WTC11 (cell line): ENCODE data around the gene PISD. TPM values are rescaled to one million over a fixed set of nuclear protein-coding genes. Genes with fewer than 3 reads are reported as not detected.

ENCODE experiments used
- ATAC-seq: fragments of 200-7000 bp; cut with Tn5 transposase; 2 replicates; pipeline ENCODE4 v1.10.0; 2021; ENCODE audit warnings: mild to moderate bottlenecking, moderate library complexity
- CTCF ChIA-PET: fragments of 300-600 bp; sonication (Branson Sonifier 250); formaldehyde crosslinking; loops from one replicate; lab custom pipeline; 2021; ENCODE audit warnings: antibody characterized with exemption; lab: Charles Lee
- POLR2A ChIA-PET: fragments of 350-600 bp; sonication (Branson Sonifier 250); formaldehyde crosslinking; loops from one replicate; lab custom pipeline; 2021; ENCODE audit warnings: antibody characterized with exemption; lab: Charles Lee
- DNase-seq: peaks from one replicate; pipeline ENCODE4 v3.0.0; 2021; ENCODE audit warnings: low spot score
- H3K27ac Mint-ChIP-seq: 2 replicates; pipeline ENCODE4 v1.8.0; 2021; ENCODE audit warnings: mixed read lengths
- H3K27me3 Mint-ChIP-seq: 2 replicates; pipeline ENCODE4 v1.8.0; 2021; ENCODE audit warnings: low read depth, mild to moderate bottlenecking, moderate library complexity, mixed read lengths
- H3K36me3 Mint-ChIP-seq: 2 replicates; pipeline ENCODE4 v1.8.0; 2021; ENCODE audit warnings: mixed read lengths
- H3K4me1 Mint-ChIP-seq: 2 replicates; pipeline ENCODE4 v1.8.0; 2022; ENCODE audit warnings: mixed read lengths
- H3K4me3 Mint-ChIP-seq: 2 replicates; pipeline ENCODE4 v1.8.0; 2021; ENCODE audit warnings: mild to moderate bottlenecking, moderate library complexity, mixed read lengths
- H3K9me3 Mint-ChIP-seq: 2 replicates; pipeline ENCODE4 v1.8.0; 2021; ENCODE audit warnings: mixed read lengths
- CREM ChIP-seq: sonication (generic); formaldehyde crosslinking; IDR thresholded peaks from 2 replicates; pipeline ENCODE4 v1.8.1; 2022; ENCODE audit warnings: mild to moderate bottlenecking, missing genetic modification reagents, moderate library complexity
- ESRRA ChIP-seq: sonication (generic); formaldehyde crosslinking; IDR thresholded peaks from 2 replicates; pipeline ENCODE4 v1.8.1; 2022; ENCODE audit warnings: mild to moderate bottlenecking, missing genetic modification reagents, borderline replicate concordance
- FOXP1 ChIP-seq: sonication (generic); formaldehyde crosslinking; IDR thresholded peaks from 2 replicates; pipeline ENCODE4 v1.8.0; 2022; ENCODE audit warnings: missing genetic modification reagents, mild to moderate bottlenecking, moderate library complexity, borderline replicate concordance
- FOXP4 ChIP-seq: sonication (generic); formaldehyde crosslinking; IDR thresholded peaks from 2 replicates; pipeline ENCODE4 v1.8.0; 2022; ENCODE audit warnings: mild to moderate bottlenecking, missing genetic modification reagents
- GABPB1 ChIP-seq: sonication (generic); formaldehyde crosslinking; IDR thresholded peaks from 2 replicates; pipeline ENCODE4 v1.8.1; 2023; ENCODE audit warnings: mild to moderate bottlenecking, missing genetic modification reagents
- HMGA2 ChIP-seq: fragments of 250-450 bp; sonication (Bioruptor Pico); IDR thresholded peaks from 2 replicates; pipeline ENCODE4 v1.4.0; 2021; ENCODE audit warnings: mild to moderate bottlenecking, moderate library complexity
- JAZF1 ChIP-seq: fragments of 250-450 bp; sonication (Bioruptor Pico); IDR thresholded peaks from 2 replicates; pipeline ENCODE4 v1.9.0; 2021; ENCODE audit warnings: moderate library complexity, mild to moderate bottlenecking, inconsistent platforms
- JUN ChIP-seq: sonication (generic); formaldehyde crosslinking; IDR thresholded peaks from 2 replicates; pipeline ENCODE4 v1.8.0; 2023; ENCODE audit warnings: mild to moderate bottlenecking, missing genetic modification reagents
- KAT7 ChIP-seq: sonication (generic); formaldehyde crosslinking; IDR thresholded peaks from 2 replicates; pipeline ENCODE4 v1.8.1; 2023; ENCODE audit warnings: missing genetic modification reagents, mild to moderate bottlenecking, borderline replicate concordance
- NFATC4 ChIP-seq: fragments of 250-450 bp; sonication (Bioruptor Pico); IDR thresholded peaks from 2 replicates; pipeline ENCODE4 v1.9.0; 2021; ENCODE audit warnings: mild to moderate bottlenecking
- NR2C2 ChIP-seq: sonication (generic); formaldehyde crosslinking; IDR thresholded peaks from 2 replicates; pipeline ENCODE4 v1.8.0; 2022; ENCODE audit warnings: mild to moderate bottlenecking, missing genetic modification reagents
- OVOL2 ChIP-seq: fragments of 250-450 bp; sonication (Bioruptor Pico); IDR thresholded peaks from 2 replicates; pipeline ENCODE4 v1.9.0; 2021; ENCODE audit warnings: mild to moderate bottlenecking, borderline replicate concordance
- SP1 ChIP-seq: sonication (generic); formaldehyde crosslinking; conservative IDR thresholded peaks from 2 replicates; pipeline ENCODE4 v1.8.1; 2022; ENCODE audit warnings: missing genetic modification reagents
- TEAD4 ChIP-seq: sonication (generic); formaldehyde crosslinking; IDR thresholded peaks from 2 replicates; pipeline ENCODE4 v1.8.0; 2022; ENCODE audit warnings: mild to moderate bottlenecking, missing genetic modification reagents
- TP53 ChIP-seq: sonication (generic); formaldehyde crosslinking; IDR thresholded peaks from 2 replicates; pipeline ENCODE4 v1.8.1; 2023; ENCODE audit warnings: mild to moderate bottlenecking, missing genetic modification reagents
- ZNF138 ChIP-seq: sonication (generic); formaldehyde crosslinking; conservative IDR thresholded peaks from 2 replicates; pipeline ENCODE4 v1.8.1; 2022; ENCODE audit warnings: mild to moderate bottlenecking, moderate library complexity, missing genetic modification reagents
- ZNF232 ChIP-seq: sonication (generic); formaldehyde crosslinking; IDR thresholded peaks from 2 replicates; pipeline ENCODE4 v1.8.0; 2022; ENCODE audit warnings: mild to moderate bottlenecking, missing genetic modification reagents
- ZNF263 ChIP-seq: sonication (generic); formaldehyde crosslinking; IDR thresholded peaks from 2 replicates; pipeline ENCODE4 v1.8.1; 2022; ENCODE audit warnings: low read depth, mild to moderate bottlenecking, moderate library complexity, missing genetic modification reagents
- ZNF416 ChIP-seq: fragments of 250-450 bp; sonication (Bioruptor Pico); IDR thresholded peaks from 2 replicates; pipeline ENCODE4 v1.9.0; 2021; ENCODE audit warnings: mild to moderate bottlenecking, inconsistent platforms
- total RNA-seq: library from RNA; stranded (reverse); gene quantifications from 3 replicates; pipeline ENCODE4 v1.2.3, GENCODE V29; 2021
- TF ChIP-seq, protein P1 (sequence below): fragments of 200-600 bp; IDR thresholded peaks from 2 replicates; pipeline ENCODE4 v1.8.0; 2022; ENCODE audit warnings: antibody characterized with exemption
- TF ChIP-seq, protein P2 (sequence below): sonication (generic); formaldehyde crosslinking; IDR thresholded peaks from 2 replicates; pipeline ENCODE4 v1.8.1; 2022; ENCODE audit warnings: low read depth, mild to moderate bottlenecking, moderate library complexity, missing genetic modification reagents, borderline replicate concordance
- TF ChIP-seq, protein P3 (sequence below): fragments of 250-450 bp; sonication (Bioruptor Pico); IDR thresholded peaks from 2 replicates; pipeline ENCODE4 v1.9.0; 2021; ENCODE audit warnings: mild to moderate bottlenecking

The PISD gene
- total RNA-seq, 1 experiment from 2014 or later, result 55.7 TPM

- Mint-ChIP-seq H3K27ac (no peak overlapping the region), H3K36me3 (peaks cover 4% of the 10 kb centered on the region; the same call in 1 of the 2 replicates), H3K4me3 (no peak overlapping the region), H3K4me1 (no peaks in the 10 kb centered on the region), H3K27me3 (no peaks in the 10 kb centered on the region), H3K9me3 (no peaks in the 10 kb centered on the region)
- ChIA-PET POLR2A (no interaction called here), CTCF (no interaction called here)
- ATAC-seq, result no peak
- DNase-seq, result no peak
- TF ChIP-seq ZNF138 (CRISPR knock-in tag) (no peak), NR2C2 (CRISPR knock-in tag) (no peak), FOXP1 (CRISPR knock-in tag) (no peak), TEAD4 (CRISPR knock-in tag) (no peak), SP1 (CRISPR knock-in tag) (no peak), JAZF1 (no peak), JUN (no peak), TP53 (CRISPR knock-in tag) (no peak), NFATC4 (CRISPR knock-in tag) (no peak)
- TF ChIP-seq, protein P1, sequence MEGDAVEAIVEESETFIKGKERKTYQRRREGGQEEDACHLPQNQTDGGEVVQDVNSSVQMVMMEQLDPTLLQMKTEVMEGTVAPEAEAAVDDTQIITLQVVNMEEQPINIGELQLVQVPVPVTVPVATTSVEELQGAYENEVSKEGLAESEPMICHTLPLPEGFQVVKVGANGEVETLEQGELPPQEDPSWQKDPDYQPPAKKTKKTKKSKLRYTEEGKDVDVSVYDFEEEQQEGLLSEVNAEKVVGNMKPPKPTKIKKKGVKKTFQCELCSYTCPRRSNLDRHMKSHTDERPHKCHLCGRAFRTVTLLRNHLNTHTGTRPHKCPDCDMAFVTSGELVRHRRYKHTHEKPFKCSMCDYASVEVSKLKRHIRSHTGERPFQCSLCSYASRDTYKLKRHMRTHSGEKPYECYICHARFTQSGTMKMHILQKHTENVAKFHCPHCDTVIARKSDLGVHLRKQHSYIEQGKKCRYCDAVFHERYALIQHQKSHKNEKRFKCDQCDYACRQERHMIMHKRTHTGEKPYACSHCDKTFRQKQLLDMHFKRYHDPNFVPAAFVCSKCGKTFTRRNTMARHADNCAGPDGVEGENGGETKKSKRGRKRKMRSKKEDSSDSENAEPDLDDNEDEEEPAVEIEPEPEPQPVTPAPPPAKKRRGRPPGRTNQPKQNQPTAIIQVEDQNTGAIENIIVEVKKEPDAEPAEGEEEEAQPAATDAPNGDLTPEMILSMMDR, result no peak
Observed at GRCh38 chr22:31578171-31578570, 83.8 kb downstream of the PISD start.

DNA sequence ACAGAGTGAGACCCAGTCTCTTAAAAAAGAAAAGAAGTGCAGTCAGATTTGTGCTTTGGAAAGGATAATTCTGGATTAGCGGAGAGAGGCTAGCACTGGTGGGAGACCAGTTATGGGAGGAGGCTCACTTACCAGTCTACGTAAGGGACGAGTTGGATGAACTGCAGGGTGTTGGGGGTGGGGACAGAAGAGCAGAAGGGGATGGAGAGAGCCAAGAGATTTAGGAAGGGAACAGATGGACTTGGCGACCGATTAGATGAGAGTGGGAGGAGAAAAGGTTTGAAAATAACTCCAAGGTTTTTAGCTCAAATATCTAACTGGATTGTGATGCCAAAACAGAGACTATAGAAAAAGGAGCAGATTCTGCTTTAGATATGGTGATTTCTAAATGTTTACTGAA lies 84.3 kb downstream of the PISD start:
- no peaks in the 10 kb centered on the region for H3K4me1 Mint-ChIP-seq
- DNase-seq (no peak), ATAC-seq (no peak)
- ChIA-PET POLR2A (no interaction called here), CTCF (no interaction called here)
- TF ChIP-seq ZNF416 (no peak), FOXP1 (CRISPR knock-in tag) (no peak), JUN (no peak), CREM (CRISPR knock-in tag) (no peak), GABPB1 (CRISPR knock-in tag) (no peak), FOXP4 (CRISPR knock-in tag) (no peak), ZNF263 (no peak), NR2C2 (CRISPR knock-in tag) (no peak), SP1 (CRISPR knock-in tag) (no peak), ZNF138 (CRISPR knock-in tag) (no peak), OVOL2 (CRISPR knock-in tag) (no peak), ESRRA (CRISPR knock-in tag) (no peak), KAT7 (CRISPR knock-in tag) (no peak), HMGA2 (CRISPR knock-in tag) (no peak), ZNF232 (CRISPR knock-in tag) (no peak)
- TF ChIP-seq, protein P2, sequence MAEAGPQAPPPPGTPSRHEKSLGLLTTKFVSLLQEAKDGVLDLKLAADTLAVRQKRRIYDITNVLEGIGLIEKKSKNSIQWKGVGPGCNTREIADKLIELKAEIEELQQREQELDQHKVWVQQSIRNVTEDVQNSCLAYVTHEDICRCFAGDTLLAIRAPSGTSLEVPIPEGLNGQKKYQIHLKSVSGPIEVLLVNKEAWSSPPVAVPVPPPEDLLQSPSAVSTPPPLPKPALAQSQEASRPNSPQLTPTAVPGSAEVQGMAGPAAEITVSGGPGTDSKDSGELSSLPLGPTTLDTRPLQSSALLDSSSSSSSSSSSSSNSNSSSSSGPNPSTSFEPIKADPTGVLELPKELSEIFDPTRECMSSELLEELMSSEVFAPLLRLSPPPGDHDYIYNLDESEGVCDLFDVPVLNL (CRISPR knock-in tag), result no peak
- TF ChIP-seq, protein P3, sequence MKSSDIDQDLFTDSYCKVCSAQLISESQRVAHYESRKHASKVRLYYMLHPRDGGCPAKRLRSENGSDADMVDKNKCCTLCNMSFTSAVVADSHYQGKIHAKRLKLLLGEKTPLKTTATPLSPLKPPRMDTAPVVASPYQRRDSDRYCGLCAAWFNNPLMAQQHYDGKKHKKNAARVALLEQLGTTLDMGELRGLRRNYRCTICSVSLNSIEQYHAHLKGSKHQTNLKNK (CRISPR knock-in tag), result no peak
- no peaks in the 10 kb centered on the region for H3K27me3 Mint-ChIP-seq
- H3K36me3 Mint-ChIP-seq, result peaks cover 4% of the 10 kb centered on the region; the same call in 1 of the 2 replicates
- no peak overlapping the region for H3K4me3 Mint-ChIP-seq
- H3K9me3 Mint-ChIP-seq, result no peaks in the 10 kb centered on the region
- H3K27ac Mint-ChIP-seq, result no peak overlapping the region
